Neural cell (in vitro differentiated cells): Measurements from ENCODE around the gene PUSL1. TPM values are rescaled to one million over a fixed set of nuclear protein-coding genes. Genes with fewer than 3 reads are reported as not detected.

Experiments used
- H2AFZ ChIP-seq: fragments of 200-600, 300-800 bp; sonication (generic), shearing (Covaris generic); 2 replicates; pipeline ENCODE4 v1.6.0; 2014; ENCODE audit warnings: low read depth, mild to moderate bottlenecking, antibody characterized with exemption, low read length, moderate library complexity
- H3F3A ChIP-seq: fragments of 200-600 bp; shearing (Covaris generic); 2 replicates; pipeline ENCODE4 v1.6.1; 2016; ENCODE audit warnings: mild to moderate bottlenecking, moderate library complexity, mixed read lengths, antibody characterized with exemption, low read length; ENCODE audit not compliant: insufficient read depth, poor library complexity, severe bottlenecking
- H3K27ac ChIP-seq: fragments of 200-600, 300-800 bp; sonication (generic), shearing (Covaris generic); 2 replicates; pipeline ENCODE4 v1.5.1; 2014; ENCODE audit warnings: mild to moderate bottlenecking, low read length, moderate library complexity
- H3K27me3 ChIP-seq: fragments of 300-800, 200-600 bp; sonication (generic), shearing (Covaris generic); 2 replicates; pipeline ENCODE4 v1.6.0; 2014; ENCODE audit warnings: mild to moderate bottlenecking, low read depth, low read length, moderate library complexity; ENCODE audit not compliant: insufficient read depth
- H3K36me3 ChIP-seq: fragments of 300-800, 200-600 bp; sonication (generic), shearing (Covaris generic); 2 replicates; pipeline ENCODE4 v1.5.1; 2014; ENCODE audit warnings: mild to moderate bottlenecking, antibody characterized with exemption, low read length, moderate library complexity; ENCODE audit not compliant: insufficient read depth
- H3K4me2 ChIP-seq: fragments of 300-800, 200-600 bp; sonication (generic), shearing (Covaris generic); 2 replicates; pipeline ENCODE4 v1.6.0; 2014; ENCODE audit warnings: mild to moderate bottlenecking, low read length
- H3K4me3 ChIP-seq: fragments of 300-800, 200-600 bp; sonication (generic), shearing (Covaris generic); 2 replicates; pipeline ENCODE4 v1.5.1; 2014; ENCODE audit warnings: mild to moderate bottlenecking, low read length, moderate library complexity
- H3K79me2 ChIP-seq: fragments of 200-600 bp; shearing (Covaris generic); replicated peaks from 2 replicates; pipeline ENCODE4 v1.6.0; 2014; ENCODE audit warnings: mild to moderate bottlenecking, low read length, moderate library complexity; ENCODE audit not compliant: insufficient read depth
- H3K9ac ChIP-seq: fragments of 300-800, 200-600 bp; sonication (generic), shearing (Covaris generic); 2 replicates; pipeline ENCODE4 v1.6.1; 2016; ENCODE audit warnings: mild to moderate bottlenecking, low read length, mixed read lengths
- H3K9me2 ChIP-seq: fragments of 200-600 bp; shearing (Covaris generic); 2 replicates; pipeline ENCODE4 v1.6.1; 2016; ENCODE audit warnings: mild to moderate bottlenecking, low read length, mixed read lengths; ENCODE audit not compliant: insufficient read depth
- H3K9me3 ChIP-seq: fragments of 200-600, 300-800 bp; sonication (generic), shearing (Covaris generic); 2 replicates; pipeline ENCODE4 v1.6.1; 2016; ENCODE audit warnings: mild to moderate bottlenecking, mixed run types, low read length, moderate library complexity, mixed read lengths
- H4K20me1 ChIP-seq: fragments of 200-600 bp; shearing (Covaris generic); 2 replicates; pipeline ENCODE4 v1.6.1; 2016; ENCODE audit warnings: mild to moderate bottlenecking, mixed run types; ENCODE audit not compliant: insufficient read depth
- EP300 ChIP-seq: fragments of 450-650 bp; conservative IDR thresholded peaks from 2 replicates; pipeline ENCODE4 v1.6.1; 2014; ENCODE audit warnings: antibody characterized with exemption, mild to moderate bottlenecking, moderate library complexity; ENCODE audit not compliant: poor library complexity, severe bottlenecking
- EZH2 ChIP-seq: fragments of 200-600, 300-800 bp; shearing (Covaris generic), sonication (generic); IDR thresholded peaks from 2 replicates; pipeline ENCODE4 v1.6.1; 2014; ENCODE audit warnings: antibody characterized with exemption, low read length, borderline replicate concordance, mild to moderate bottlenecking; ENCODE audit not compliant: insufficient read depth, poor library complexity, severe bottlenecking
- MXI1 ChIP-seq: fragments of 450-650 bp; conservative IDR thresholded peaks from 2 replicates; pipeline ENCODE4 v1.6.1; 2014; ENCODE audit warnings: antibody characterized with exemption, mild to moderate bottlenecking; ENCODE audit not compliant: poor library complexity, severe bottlenecking
- POLR2AphosphoS5 ChIP-seq: IDR thresholded peaks from 2 replicates; pipeline ENCODE4 v1.6.1; 2012
- RAD21 ChIP-seq: fragments of 450-650 bp; conservative IDR thresholded peaks from 2 replicates; pipeline ENCODE4 v1.6.1; 2014; ENCODE audit warnings: antibody characterized with exemption, mild to moderate bottlenecking, moderate library complexity
- SMC3 ChIP-seq: fragments of 450-650 bp; conservative IDR thresholded peaks from 2 replicates; pipeline ENCODE4 v1.6.1; 2014; ENCODE audit warnings: antibody characterized with exemption, mild to moderate bottlenecking, moderate library complexity; ENCODE audit not compliant: poor library complexity
- TAF1 ChIP-seq: IDR thresholded peaks from 2 replicates; pipeline ENCODE4 v1.6.1; 2012; ENCODE audit warnings: low read depth
- polyA plus RNA-seq: library from polyadenylated mRNA; depleted of rRNA; stranded (reverse); fragments of >200 nt; gene quantifications from 2 replicates; pipeline ENCODE4 v1.2.3, GENCODE V29; 2014
- TF ChIP-seq, protein P1 (sequence below): IDR thresholded peaks from 2 replicates; pipeline ENCODE4 v1.6.1; 2012; ENCODE audit warnings: borderline replicate concordance
- TF ChIP-seq, protein P2 (sequence below): fragments of 450-650 bp; IDR thresholded peaks from 2 replicates; pipeline ENCODE4 v1.5.1; 2014; ENCODE audit warnings: antibody characterized with exemption, mild to moderate bottlenecking, moderate library complexity; ENCODE audit not compliant: poor library complexity, severe bottlenecking

PUSL1 gene
- polyA plus RNA-seq, 1 donor from 2014 or later: 25.0 TPM

DNA sequence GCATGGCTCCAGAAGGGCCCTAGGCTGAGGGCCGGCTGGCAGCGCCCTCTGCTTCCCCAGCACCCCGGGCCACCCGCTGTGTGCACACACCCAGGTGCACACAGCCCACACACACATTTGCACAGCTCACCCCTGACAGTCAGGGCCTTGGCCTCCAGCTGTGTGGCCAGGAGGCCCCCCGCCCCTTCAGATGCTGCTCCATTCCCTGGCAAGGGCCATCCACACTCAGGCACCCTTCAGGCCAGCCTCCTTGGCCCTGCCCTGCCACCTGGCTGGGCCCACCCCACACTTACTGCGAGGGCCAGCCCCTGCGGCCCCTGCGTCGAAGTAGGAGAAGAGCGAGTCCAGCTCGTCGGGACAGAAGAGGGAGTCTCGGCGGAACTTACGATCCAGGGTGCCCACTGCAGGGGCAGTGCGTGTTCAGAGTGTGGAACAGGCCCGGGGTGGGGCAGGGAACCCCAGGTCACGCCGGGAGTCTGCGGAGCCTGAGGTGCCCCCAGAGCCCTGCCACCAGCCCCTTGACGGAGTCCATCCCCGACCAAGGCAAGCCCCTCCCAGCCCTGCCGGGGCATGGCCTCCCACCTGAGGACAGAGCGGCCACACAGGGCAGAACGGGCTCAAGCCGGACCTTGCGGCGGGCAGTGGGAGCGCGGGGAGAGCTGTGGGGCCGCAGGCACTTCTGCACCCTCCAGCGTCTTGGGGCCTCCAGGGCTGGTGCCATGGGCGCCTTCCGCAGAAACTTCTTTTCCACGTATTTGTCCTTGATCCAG lies 13.1 kb upstream of the PUSL1 start:
- no peak overlapping the region for H3K4me3 ChIP-seq
- no peaks in the 10 kb centered on the region for H3K79me2 ChIP-seq
- H3K9ac ChIP-seq: no peak overlapping the region
- H2AFZ ChIP-seq: no peak overlapping the region
- H3K36me3 ChIP-seq: no peaks in the 10 kb centered on the region
- no peaks in the 10 kb centered on the region for H4K20me1 ChIP-seq
- no peaks in the 10 kb centered on the region for H3K9me2 ChIP-seq
- no peaks in the 10 kb centered on the region for H3K27me3 ChIP-seq
- no peaks in the 10 kb centered on the region for H3F3A ChIP-seq
- H3K27ac ChIP-seq: no peak overlapping the region
- TF ChIP-seq TAF1 (no peak), POLR2AphosphoS5 (no peak), SMC3 (no peak), EZH2 (no peak), MXI1 (no peak), EP300 (no peak), RAD21 (no peak)
- TF ChIP-seq, protein P1, sequence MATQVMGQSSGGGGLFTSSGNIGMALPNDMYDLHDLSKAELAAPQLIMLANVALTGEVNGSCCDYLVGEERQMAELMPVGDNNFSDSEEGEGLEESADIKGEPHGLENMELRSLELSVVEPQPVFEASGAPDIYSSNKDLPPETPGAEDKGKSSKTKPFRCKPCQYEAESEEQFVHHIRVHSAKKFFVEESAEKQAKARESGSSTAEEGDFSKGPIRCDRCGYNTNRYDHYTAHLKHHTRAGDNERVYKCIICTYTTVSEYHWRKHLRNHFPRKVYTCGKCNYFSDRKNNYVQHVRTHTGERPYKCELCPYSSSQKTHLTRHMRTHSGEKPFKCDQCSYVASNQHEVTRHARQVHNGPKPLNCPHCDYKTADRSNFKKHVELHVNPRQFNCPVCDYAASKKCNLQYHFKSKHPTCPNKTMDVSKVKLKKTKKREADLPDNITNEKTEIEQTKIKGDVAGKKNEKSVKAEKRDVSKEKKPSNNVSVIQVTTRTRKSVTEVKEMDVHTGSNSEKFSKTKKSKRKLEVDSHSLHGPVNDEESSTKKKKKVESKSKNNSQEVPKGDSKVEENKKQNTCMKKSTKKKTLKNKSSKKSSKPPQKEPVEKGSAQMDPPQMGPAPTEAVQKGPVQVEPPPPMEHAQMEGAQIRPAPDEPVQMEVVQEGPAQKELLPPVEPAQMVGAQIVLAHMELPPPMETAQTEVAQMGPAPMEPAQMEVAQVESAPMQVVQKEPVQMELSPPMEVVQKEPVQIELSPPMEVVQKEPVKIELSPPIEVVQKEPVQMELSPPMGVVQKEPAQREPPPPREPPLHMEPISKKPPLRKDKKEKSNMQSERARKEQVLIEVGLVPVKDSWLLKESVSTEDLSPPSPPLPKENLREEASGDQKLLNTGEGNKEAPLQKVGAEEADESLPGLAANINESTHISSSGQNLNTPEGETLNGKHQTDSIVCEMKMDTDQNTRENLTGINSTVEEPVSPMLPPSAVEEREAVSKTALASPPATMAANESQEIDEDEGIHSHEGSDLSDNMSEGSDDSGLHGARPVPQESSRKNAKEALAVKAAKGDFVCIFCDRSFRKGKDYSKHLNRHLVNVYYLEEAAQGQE: no peak
- TF ChIP-seq, protein P2, sequence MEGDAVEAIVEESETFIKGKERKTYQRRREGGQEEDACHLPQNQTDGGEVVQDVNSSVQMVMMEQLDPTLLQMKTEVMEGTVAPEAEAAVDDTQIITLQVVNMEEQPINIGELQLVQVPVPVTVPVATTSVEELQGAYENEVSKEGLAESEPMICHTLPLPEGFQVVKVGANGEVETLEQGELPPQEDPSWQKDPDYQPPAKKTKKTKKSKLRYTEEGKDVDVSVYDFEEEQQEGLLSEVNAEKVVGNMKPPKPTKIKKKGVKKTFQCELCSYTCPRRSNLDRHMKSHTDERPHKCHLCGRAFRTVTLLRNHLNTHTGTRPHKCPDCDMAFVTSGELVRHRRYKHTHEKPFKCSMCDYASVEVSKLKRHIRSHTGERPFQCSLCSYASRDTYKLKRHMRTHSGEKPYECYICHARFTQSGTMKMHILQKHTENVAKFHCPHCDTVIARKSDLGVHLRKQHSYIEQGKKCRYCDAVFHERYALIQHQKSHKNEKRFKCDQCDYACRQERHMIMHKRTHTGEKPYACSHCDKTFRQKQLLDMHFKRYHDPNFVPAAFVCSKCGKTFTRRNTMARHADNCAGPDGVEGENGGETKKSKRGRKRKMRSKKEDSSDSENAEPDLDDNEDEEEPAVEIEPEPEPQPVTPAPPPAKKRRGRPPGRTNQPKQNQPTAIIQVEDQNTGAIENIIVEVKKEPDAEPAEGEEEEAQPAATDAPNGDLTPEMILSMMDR: no peak
- no peak overlapping the region for H3K4me2 ChIP-seq
- no peaks in the 10 kb centered on the region for H3K9me3 ChIP-seq

DNA sequence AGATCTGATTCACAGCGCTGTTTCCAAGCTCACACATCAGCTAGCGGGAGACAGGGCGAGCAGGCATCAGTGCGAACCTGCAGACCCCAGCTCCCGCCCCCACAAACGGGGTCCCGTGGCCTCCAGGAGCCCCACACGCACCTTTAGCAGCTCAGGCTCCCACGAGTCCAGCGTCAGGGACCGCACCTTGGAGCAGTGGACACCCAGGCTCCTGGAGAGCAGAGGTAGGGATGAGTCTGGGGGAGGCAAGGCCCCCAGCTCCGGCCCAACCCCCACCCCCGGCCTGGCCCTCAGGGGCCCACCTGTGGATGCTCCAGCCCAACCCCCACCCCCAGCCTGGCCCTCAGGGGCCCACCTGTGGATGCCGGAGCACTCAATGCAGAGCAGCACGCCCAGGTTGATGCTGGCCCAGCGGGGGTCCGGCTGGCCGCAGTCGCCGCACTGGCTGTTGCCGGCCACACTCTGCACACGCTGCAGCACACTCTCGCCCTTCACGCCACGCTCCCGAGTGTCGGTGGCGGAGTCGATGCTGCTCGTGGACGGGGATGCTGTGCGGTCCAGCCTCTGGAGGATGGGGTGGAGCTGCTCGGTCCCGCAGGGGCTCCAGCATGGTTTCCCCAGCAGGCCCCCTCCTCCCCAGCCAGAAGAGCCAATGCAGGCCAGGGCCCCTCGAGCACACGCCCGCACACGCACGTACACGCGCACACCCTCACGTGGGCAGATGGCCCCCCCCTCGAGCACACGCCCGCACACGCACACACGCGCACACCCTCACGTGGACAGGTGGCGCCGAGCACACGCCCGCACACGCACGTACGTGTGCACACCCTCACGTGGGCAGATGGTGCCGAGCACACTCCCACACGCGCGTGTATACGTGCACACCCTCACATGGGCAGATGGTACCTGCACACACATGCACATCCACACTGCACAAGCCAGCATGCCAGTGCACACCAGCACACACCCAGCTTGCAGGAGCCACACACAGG lies 12.0 kb upstream of the PUSL1 start:
- no peak overlapping the region for H3K27ac ChIP-seq
- H3F3A ChIP-seq: no peaks in the 10 kb centered on the region
- no peaks in the 10 kb centered on the region for H3K79me2 ChIP-seq
- H3K4me2 ChIP-seq: no peak overlapping the region
- no peaks in the 10 kb centered on the region for H3K9me2 ChIP-seq
- no peaks in the 10 kb centered on the region for H3K27me3 ChIP-seq
- no peak overlapping the region for H3K9ac ChIP-seq
- no peak overlapping the region for H3K4me3 ChIP-seq
- no peak for TF ChIP-seq MXI1
- TF ChIP-seq SMC3: no peak
- no peak for TF ChIP-seq RAD21
- TF ChIP-seq, protein P1: no peak
- no peak for TF ChIP-seq EP300
- TF ChIP-seq TAF1: no peak
- TF ChIP-seq, protein P2: no peak
- no peak for TF ChIP-seq EZH2
- no peak for TF ChIP-seq POLR2AphosphoS5
- no peaks in the 10 kb centered on the region for H4K20me1 ChIP-seq
- H2AFZ ChIP-seq: no peak overlapping the region
- H3K9me3 ChIP-seq: no peaks in the 10 kb centered on the region
- no peaks in the 10 kb centered on the region for H3K36me3 ChIP-seq
